AG10803 (cell line): ENCODE data around the gene LRP1.

Source experiments
- DNase-seq: peaks from one replicate; pipeline ENCODE4 v3.0.0; 2010; ENCODE audit warnings: low read depth
- H3K4me3 ChIP-seq: 2 replicates; pipeline ENCODE4 v1.5.1; 2011; ENCODE audit warnings: mild to moderate bottlenecking, low read length, control low read depth
- TF ChIP-seq, protein P1 (sequence below): conservative IDR thresholded peaks from 2 replicates; pipeline ENCODE4 v1.5.1; 2011; ENCODE audit warnings: mild to moderate bottlenecking, low read length, control low read depth, inconsistent platforms

LRP1 gene

DNA sequence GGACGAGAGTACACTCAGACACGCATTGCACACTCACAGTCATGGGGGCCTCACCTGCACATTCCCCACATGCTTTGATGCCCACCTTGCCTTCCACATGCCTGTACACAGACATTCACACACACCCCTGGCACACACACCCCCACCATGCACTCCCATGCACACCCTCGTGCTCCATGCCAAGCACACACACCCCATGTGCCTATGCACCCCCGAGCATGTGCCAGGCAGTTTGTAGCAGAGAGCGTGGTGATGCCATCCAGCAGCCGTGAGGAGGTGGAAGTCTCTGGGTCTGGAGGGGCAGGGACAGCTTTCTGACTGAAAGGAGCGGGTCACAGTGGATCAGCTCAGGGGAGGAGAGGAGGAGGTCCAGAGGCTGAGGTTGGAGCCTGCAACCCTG, 77.6 kb downstream of the LRP1 start:
- H3K4me3 ChIP-seq = no peak overlapping the region
- TF ChIP-seq, protein P1, sequence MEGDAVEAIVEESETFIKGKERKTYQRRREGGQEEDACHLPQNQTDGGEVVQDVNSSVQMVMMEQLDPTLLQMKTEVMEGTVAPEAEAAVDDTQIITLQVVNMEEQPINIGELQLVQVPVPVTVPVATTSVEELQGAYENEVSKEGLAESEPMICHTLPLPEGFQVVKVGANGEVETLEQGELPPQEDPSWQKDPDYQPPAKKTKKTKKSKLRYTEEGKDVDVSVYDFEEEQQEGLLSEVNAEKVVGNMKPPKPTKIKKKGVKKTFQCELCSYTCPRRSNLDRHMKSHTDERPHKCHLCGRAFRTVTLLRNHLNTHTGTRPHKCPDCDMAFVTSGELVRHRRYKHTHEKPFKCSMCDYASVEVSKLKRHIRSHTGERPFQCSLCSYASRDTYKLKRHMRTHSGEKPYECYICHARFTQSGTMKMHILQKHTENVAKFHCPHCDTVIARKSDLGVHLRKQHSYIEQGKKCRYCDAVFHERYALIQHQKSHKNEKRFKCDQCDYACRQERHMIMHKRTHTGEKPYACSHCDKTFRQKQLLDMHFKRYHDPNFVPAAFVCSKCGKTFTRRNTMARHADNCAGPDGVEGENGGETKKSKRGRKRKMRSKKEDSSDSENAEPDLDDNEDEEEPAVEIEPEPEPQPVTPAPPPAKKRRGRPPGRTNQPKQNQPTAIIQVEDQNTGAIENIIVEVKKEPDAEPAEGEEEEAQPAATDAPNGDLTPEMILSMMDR = no peak
- DNase-seq = no peak

DNA sequence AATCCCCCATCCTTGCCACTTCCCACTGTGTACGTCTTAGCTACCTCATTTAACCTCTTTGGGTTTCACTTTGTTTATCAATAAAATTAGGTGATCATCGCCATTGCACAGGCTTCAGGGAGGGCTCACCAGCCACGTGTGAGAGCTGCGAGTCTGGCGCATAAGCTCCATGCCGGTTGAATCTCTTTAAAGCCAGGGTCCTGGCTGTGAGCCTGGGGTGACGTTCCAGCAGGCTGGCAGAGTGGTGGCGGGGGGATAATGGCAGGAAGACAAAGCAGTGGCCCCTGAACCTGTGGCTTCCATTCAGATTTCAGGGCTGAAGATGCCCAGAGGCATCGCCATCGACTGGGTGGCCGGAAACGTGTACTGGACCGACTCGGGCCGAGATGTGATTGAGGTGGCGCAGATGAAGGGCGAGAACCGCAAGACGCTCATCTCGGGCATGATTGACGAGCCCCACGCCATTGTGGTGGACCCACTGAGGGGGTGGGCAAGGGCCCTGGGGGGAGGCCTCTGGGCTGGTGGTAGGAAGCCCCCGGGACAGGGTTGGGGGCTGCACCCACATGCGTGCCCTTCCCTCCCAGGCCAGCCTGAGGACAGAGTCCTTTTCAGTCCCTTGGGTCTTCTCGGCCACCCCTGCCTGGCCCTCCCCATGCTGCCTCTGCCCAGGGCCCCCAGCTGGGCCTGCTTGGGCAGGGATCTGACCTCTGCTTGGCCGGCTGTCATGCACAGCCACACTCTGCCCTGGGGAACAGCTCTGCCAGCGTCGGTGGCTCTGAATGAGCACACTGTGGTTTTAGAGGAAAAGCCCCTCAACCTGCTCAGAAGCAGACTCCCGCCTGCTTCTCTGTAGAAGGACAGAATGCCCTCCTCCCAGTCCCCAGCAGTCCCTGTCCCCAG, 79.7 kb downstream of the LRP1 start:
- DNase-seq = no peak
- H3K4me3 ChIP-seq = no peak overlapping the region
- TF ChIP-seq, protein P1 = no peak

DNA sequence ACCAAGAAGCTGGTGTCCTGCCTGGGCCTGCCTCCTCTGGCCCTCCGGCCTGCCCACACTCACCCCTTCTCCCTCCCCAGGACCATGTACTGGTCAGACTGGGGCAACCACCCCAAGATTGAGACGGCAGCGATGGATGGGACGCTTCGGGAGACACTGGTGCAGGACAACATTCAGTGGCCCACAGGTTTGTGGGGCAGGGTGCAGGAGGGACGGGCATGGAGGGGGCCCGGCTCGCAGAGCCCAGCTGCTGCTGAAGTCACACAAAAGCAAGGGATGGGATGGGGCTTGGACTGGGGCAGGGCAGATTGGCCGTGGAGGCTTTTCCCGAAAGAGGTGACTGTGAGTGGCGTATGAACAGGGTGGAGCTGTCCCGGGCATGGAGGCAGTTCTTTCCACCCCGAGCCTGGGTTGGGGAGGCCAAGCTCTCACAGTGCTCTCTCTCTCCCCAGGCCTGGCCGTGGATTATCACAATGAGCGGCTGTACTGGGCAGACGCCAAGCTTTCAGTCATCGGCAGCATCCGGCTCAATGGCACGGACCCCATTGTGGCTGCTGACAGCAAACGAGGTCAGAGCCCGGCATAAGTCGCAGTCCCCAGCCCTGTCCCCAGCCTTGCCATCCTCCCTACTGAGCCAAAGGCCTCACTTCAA, 80.5 kb downstream of the LRP1 start:
- TF ChIP-seq, protein P1 = no peak
- DNase-seq = no peak
- no peak overlapping the region for H3K4me3 ChIP-seq

DNA sequence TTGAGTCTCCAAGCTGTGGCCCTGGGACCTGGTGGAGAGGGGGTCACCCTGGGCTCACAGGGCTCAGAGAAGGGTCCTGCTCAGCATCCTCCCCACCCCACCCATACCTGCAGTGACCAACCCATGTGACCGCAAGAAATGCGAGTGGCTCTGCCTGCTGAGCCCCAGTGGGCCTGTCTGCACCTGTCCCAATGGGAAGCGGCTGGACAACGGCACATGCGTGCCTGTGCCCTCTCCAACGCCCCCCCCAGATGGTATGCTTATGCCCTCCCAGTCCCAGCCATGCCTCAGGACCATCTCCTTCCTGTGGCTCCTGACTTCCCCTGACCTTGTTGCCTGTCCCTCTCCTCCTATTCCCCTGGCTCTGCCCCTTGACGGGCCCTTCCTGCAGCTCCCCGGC, 81.6 kb downstream of the LRP1 start:
- DNase-seq = no peak
- H3K4me3 ChIP-seq = no peak overlapping the region
- TF ChIP-seq, protein P1 = no peak

DNA sequence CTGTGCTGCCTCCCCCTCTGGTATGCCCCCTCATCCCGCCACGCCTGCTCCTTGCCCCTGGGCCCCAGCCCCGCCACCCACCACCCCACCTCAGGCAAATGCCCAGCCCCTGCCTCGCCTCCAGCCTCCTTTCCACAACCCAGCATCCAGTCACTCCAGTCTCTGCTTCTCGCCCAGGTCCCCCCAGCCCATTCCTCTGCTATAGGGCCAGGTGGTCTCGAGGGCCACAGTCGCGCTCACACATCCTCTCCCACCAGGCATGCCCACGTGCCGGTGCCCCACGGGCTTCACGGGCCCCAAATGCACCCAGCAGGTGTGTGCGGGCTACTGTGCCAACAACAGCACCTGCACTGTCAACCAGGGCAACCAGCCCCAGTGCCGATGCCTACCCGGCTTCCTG, 82.2 kb downstream of the LRP1 start:
- no peak for DNase-seq
- H3K4me3 ChIP-seq = no peak overlapping the region
- TF ChIP-seq, protein P1 = no peak

DNA sequence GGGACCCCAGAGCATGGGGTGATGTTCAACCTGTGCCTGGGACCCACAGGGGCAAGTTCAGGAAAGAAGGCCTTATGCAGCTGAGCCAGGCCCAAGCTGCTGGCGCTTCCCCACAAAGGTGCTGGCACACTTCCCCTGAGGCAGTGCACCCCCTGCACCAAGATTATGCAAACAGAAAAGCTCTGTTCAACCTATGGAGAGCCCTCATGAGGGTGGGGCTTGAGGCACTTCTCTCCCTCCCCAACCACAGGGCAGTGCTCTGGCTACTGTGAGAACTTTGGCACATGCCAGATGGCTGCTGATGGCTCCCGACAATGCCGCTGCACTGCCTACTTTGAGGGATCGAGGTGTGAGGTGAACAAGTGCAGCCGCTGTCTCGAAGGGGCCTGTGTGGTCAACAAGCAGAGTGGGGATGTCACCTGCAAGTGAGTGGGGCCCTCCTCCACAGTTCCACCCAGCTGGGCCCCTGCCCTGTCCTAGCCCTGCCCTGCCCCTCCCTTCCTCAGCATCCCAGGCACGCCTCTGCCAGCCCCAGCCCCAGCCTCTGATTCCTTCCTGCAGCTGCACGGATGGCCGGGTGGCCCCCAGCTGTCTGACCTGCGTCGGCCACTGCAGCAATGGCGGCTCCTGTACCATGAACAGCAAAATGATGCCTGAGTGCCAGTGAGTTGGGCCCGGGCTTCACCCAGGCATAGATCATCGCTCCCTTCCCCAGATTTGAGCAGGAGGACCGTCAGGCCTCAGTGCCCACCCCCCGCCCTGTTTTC, 82.8 kb downstream of the LRP1 start:
- H3K4me3 ChIP-seq = no peak overlapping the region
- no peak for DNase-seq
- TF ChIP-seq, protein P1 = no peak
